ENCODE measurements around the gene PTPRD. TPM values are rescaled to one million over a fixed set of nuclear protein-coding genes. Genes with fewer than 3 reads are reported as not detected.
A peak's percentile ranks its signal among the peaks of the same experiment; 100 is the strongest.

Gene PTPRD
- total RNA-seq, 1 experiment from 2014 or later, result 69.6 TPM

GRCh38 chr9:8838136-8838535, 1774.7 kb downstream of the PTPRD start:
- H3K27ac Mint-ChIP-seq, result no peak overlapping the region

GRCh38 chr9:8835291-8835690, 1777.5 kb downstream of the PTPRD start:
- POLR2A ChIA-PET, result no interaction called here
- Mint-ChIP-seq H3K9me3 (no peaks in the 10 kb centered on the region), H3K36me3 (no peaks in the 10 kb centered on the region), H3K27ac (peak overlapping the region; percentile 14; the same call in 1 of the 2 replicates), H3K4me3 (no peak overlapping the region), H3K27me3 (ENCODE audit: low read depth) (no peaks in the 10 kb centered on the region; the same call in 1 of the 2 replicates), H3K4me1 (peaks cover 30% of the 10 kb centered on the region)
- DNase-seq (ENCODE audit: low spot score) (no peak), ATAC-seq (no peak; the same call in 1 of the 2 replicates)
- CTCF ChIA-PET, result no interaction called here
- TF ChIP-seq CTCF (IDR thresholded peaks at IDR 0.05), result no peak
- TF ChIP-seq IRF1 (CRISPR knock-in tag; IDR thresholded peaks at IDR 0.05), result no peak
- no peak for TF ChIP-seq FOXJ3 (CRISPR knock-in tag; IDR thresholded peaks at IDR 0.05; ENCODE audit: borderline replicate concordance)
- TF ChIP-seq GRHL2 (CRISPR knock-in tag; IDR thresholded peaks at IDR 0.05; ENCODE audit: insufficient replicate concordance, severe bottlenecking), result no peak
- TF ChIP-seq ZNF396 (CRISPR knock-in tag; IDR thresholded peaks at IDR 0.05; ENCODE audit: borderline replicate concordance), result no peak
- no peak for TF ChIP-seq ZSCAN18 (CRISPR knock-in tag; IDR thresholded peaks at IDR 0.05)
- no peak for TF ChIP-seq USF2 (CRISPR knock-in tag; IDR thresholded peaks at IDR 0.05)
- no peak for TF ChIP-seq SOX15 (CRISPR knock-in tag; IDR thresholded peaks at IDR 0.05)
- no peak for TF ChIP-seq CDX4 (CRISPR knock-in tag; IDR thresholded peaks at IDR 0.05; ENCODE audit: borderline replicate concordance)
- TF ChIP-seq ARID4B (CRISPR knock-in tag; IDR thresholded peaks at IDR 0.05; ENCODE audit: borderline replicate concordance), result no peak
- no peak for TF ChIP-seq E2F1 (CRISPR knock-in tag; IDR thresholded peaks at IDR 0.05)

More at GRCh38 chr9:8838136-8838535, 1774.7 kb downstream of the PTPRD start:
- DNase-seq (ENCODE audit: low spot score) (no peak), ATAC-seq (no peak)
- no peak overlapping the region for H3K4me3 Mint-ChIP-seq
- no peaks in the 10 kb centered on the region for H3K36me3 Mint-ChIP-seq
- no peaks in the 10 kb centered on the region; the same call in 1 of the 2 replicates for H3K27me3 Mint-ChIP-seq (ENCODE audit: low read depth)
- TF ChIP-seq USF1 (CRISPR knock-in tag; IDR thresholded peaks at IDR 0.05), result no peak
- no peak for TF ChIP-seq MXD4 (CRISPR knock-in tag; IDR thresholded peaks at IDR 0.05; ENCODE audit: borderline replicate concordance)
- no peak for TF ChIP-seq USF2 (CRISPR knock-in tag; IDR thresholded peaks at IDR 0.05)
- TF ChIP-seq HMGXB4 (CRISPR knock-in tag; IDR thresholded peaks at IDR 0.05), result no peak
- no peak for TF ChIP-seq CREB1 (CRISPR knock-in tag; IDR thresholded peaks at IDR 0.05)
- H3K9me3 Mint-ChIP-seq, result no peaks in the 10 kb centered on the region
- ChIA-PET CTCF (no interaction called here), POLR2A (no interaction called here)
- peaks cover 22% of the 10 kb centered on the region for H3K4me1 Mint-ChIP-seq
